Activated naive CD8-positive, alpha-beta T cell treated with anti-CD3 and anti-CD28 coated beads, Interleukin-2, amount 10 ng/mL, durations not matched to agents 7 days and 5 days (primary cell): ENCODE results near the gene PYHIN1. TPM values are rescaled to one million over a fixed set of nuclear protein-coding genes. Genes with fewer than 3 reads are reported as not detected.
A peak's percentile ranks its signal among the peaks of the same experiment; 100 is the strongest.

ENCODE experiments used
- ATAC-seq: fragments of 150-1000 bp; cut with Tn5 transposase; one replicate; pipeline ENCODE4 v1.10.0; 2021; ENCODE audit warnings: low read depth, moderate library complexity
- POLR2A ChIA-PET: fragments of 350-600 bp; sonication (Branson Sonifier 250); formaldehyde crosslinking; loops from one replicate; lab custom pipeline; 2021; ENCODE audit warnings: antibody characterized with exemption; lab: Charles Lee
- DNase-seq: peaks from one replicate; pipeline ENCODE4 v3.0.0; 2021
- H3K27ac Mint-ChIP-seq: one replicate; pipeline ENCODE4 v1.8.0; 2022; ENCODE audit warnings: mild to moderate bottlenecking, mixed read lengths
- H3K27me3 Mint-ChIP-seq: one replicate; pipeline ENCODE4 v1.8.0; 2022; ENCODE audit warnings: mild to moderate bottlenecking, moderate library complexity, mixed read lengths
- H3K36me3 Mint-ChIP-seq: one replicate; pipeline ENCODE4 v1.8.0; 2021; ENCODE audit warnings: mild to moderate bottlenecking, mixed read lengths
- H3K4me1 Mint-ChIP-seq: one replicate; pipeline ENCODE4 v1.8.0; 2021; ENCODE audit warnings: mixed read lengths
- H3K4me3 Mint-ChIP-seq: one replicate; pipeline ENCODE4 v1.8.0; 2022; ENCODE audit warnings: mild to moderate bottlenecking, moderate library complexity, mixed read lengths
- H3K9me3 Mint-ChIP-seq: one replicate; pipeline ENCODE4 v1.8.0; 2021; ENCODE audit warnings: mixed read lengths
- total RNA-seq, 2 experiments: library from RNA; stranded (reverse); gene quantifications; one replicate each; pipeline ENCODE4 v1.2.3, GENCODE V29; 2021

PYHIN1 gene
- total RNA-seq = 10 to 100 TPM; 44.6 to 45.2 TPM

- H3K27ac Mint-ChIP-seq = peak within 1 kb of the TSS; percentile 77
Observed at GRCh38 chr1:158931055-158931737, at the start of gene PYHIN1. Gene PYHIN1 (plus strand): TSS chr1:158931552. CDS start chr1:158936911, 5,359 bp downstream.

GRCh38 chr1:158893654-158894053 lies 37.7 kb upstream of the PYHIN1 start:
- POLR2A ChIA-PET = no interaction called here
- no peak overlapping the region for H3K27ac Mint-ChIP-seq
- H3K4me3 Mint-ChIP-seq = no peak overlapping the region
- DNase-seq (no peak), ATAC-seq (no peak)
- no peaks in the 10 kb centered on the region for H3K4me1 Mint-ChIP-seq
- H3K27me3 Mint-ChIP-seq = peaks cover 13% of the 10 kb centered on the region
- no peaks in the 10 kb centered on the region for H3K36me3 Mint-ChIP-seq
- H3K9me3 Mint-ChIP-seq = no peaks in the 10 kb centered on the region

More at GRCh38 chr1:158931055-158931737, at the start of gene PYHIN1:
- H3K4me3 Mint-ChIP-seq = peak within 1 kb of the TSS; percentile 76
- POLR2A ChIA-PET = no interaction called here
- H3K36me3 Mint-ChIP-seq = peaks cover 4% of the 10 kb centered on the region
- H3K4me1 Mint-ChIP-seq = peaks cover 12% of the 10 kb centered on the region
- H3K9me3 Mint-ChIP-seq = peaks cover 4% of the 10 kb centered on the region
- ATAC-seq (peak; percentile 72), DNase-seq (no peak)
- H3K27me3 Mint-ChIP-seq = peaks cover 8% of the 10 kb centered on the region

DNA sequence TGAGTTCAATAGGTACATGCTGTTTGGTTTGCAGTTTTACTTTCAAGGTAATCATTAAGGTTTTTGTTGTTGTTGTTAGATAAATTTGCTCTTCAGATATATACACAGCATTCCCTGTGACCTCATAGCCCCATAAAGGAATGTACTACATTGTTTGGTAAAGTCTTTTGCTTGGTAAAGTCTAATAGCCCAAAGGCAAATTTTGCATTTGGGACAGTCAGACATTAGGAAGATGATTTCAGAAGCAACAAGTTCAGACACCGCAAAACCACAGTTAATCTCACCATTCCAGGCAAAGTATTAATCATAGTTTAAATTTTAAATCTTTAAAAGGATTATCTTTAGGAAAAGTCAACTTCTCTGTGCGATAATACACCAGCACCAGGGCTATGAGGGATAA lies 32.6 kb upstream of the PYHIN1 start:
- Mint-ChIP-seq H3K4me1 (no peaks in the 10 kb centered on the region), H3K27ac (no peak overlapping the region), H3K36me3 (no peaks in the 10 kb centered on the region), H3K4me3 (no peak overlapping the region), H3K9me3 (no peaks in the 10 kb centered on the region), H3K27me3 (peaks cover 24% of the 10 kb centered on the region)
- DNase-seq (no peak), ATAC-seq (no peak)
- POLR2A ChIA-PET = no interaction called here

GRCh38 chr1:158901623-158902022 lies 29.7 kb upstream of the PYHIN1 start:
- ATAC-seq = no peak
- H3K4me3 Mint-ChIP-seq = no peak overlapping the region
- no peaks in the 10 kb centered on the region for H3K36me3 Mint-ChIP-seq

DNA sequence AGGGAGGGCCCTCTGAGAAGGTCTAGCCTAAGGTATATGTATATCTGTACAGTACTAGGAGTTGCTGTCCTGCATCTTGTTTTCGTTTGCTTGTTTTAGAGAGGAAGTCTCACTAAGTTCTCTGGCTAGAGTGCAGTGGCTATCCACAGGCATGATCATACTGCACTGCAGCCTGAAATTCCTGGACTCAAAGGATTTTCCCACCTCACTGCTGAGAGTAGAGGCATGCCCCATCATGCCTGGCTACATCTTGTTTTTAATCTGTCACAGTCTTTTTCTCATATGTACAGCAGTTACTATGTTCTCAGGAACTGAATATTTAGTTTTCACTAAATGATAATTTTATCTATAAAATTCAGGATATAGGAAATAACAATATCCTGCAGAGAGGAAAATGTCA lies 15.3 kb upstream of the PYHIN1 start:
- POLR2A ChIA-PET = no interaction called here

More at GRCh38 chr1:158901623-158902022, 29.7 kb upstream of the PYHIN1 start:
- peaks cover 1% of the 10 kb centered on the region for H3K9me3 Mint-ChIP-seq
- POLR2A ChIA-PET = no interaction called here
- H3K27me3 Mint-ChIP-seq = peaks cover 28% of the 10 kb centered on the region
- H3K4me1 Mint-ChIP-seq = no peaks in the 10 kb centered on the region
- DNase-seq = no peak
- H3K27ac Mint-ChIP-seq = no peak overlapping the region

DNA sequence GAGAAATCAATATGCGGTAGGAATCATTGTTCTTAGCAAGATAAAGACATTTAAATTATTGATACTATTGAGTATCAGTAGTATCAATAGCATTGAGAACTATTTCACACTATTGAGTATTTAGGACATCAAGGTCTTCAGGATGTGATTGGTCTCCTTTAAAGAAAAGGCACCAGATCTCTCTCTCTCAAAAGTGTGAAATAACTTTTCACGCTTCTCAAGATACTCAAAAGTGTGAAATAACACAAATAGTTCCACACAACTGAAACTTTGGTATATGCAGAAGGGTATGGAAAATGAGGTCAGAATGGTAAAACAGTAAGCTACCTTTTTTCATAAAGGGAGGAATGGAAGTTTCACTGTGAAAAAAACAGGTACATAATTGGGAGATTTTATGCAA lies 6.7 kb upstream of the PYHIN1 start:
- Mint-ChIP-seq H3K27ac (no peak overlapping the region), H3K36me3 (no peaks in the 10 kb centered on the region), H3K4me3 (no peak overlapping the region), H3K4me1 (no peaks in the 10 kb centered on the region), H3K27me3 (peaks cover 2% of the 10 kb centered on the region), H3K9me3 (peaks cover 11% of the 10 kb centered on the region)
- POLR2A ChIA-PET = no interaction called here
- ATAC-seq = no peak
- DNase-seq = no peak

More for the DNA sequence above, 15.3 kb upstream of the PYHIN1 start:
- Mint-ChIP-seq H3K4me1 (no peaks in the 10 kb centered on the region), H3K27me3 (peaks cover 8% of the 10 kb centered on the region), H3K27ac (no peak overlapping the region), H3K9me3 (peaks cover 20% of the 10 kb centered on the region), H3K36me3 (no peaks in the 10 kb centered on the region), H3K4me3 (no peak overlapping the region)
- no peak for ATAC-seq
- DNase-seq = no peak

DNA sequence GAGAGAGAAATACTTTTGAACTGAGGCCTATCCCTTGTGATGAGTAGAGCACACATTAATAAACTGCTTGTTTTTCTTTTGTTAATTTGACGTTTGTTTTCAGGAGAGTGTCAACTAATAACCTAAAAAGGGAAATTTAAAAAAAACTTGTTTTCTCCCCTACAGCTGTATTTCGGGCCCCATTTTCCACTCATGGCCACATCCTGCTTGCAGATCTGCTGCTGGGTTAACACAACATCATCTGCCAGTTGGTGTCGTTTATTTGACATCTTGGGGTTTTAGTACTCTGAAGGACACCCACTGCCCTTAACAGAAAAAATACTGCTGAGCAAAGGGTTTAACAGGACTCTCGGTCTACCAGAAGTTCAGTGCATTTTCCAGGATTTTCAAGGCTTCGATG lies 848 bp upstream of the PYHIN1 start:
- peaks cover 4% of the 10 kb centered on the region for H3K36me3 Mint-ChIP-seq
- POLR2A ChIA-PET = no interaction called here
- H3K27ac Mint-ChIP-seq = peak overlapping the region; percentile 17

GRCh38 chr1:158932171-158932570 lies 819 bp downstream of the PYHIN1 start:
- POLR2A ChIA-PET = no interaction called here
- ATAC-seq (no peak), DNase-seq (no peak)
- H3K36me3 Mint-ChIP-seq = peaks cover 4% of the 10 kb centered on the region
- peak overlapping the region; percentile 76 for H3K4me3 Mint-ChIP-seq
- H3K9me3 Mint-ChIP-seq = peaks cover 4% of the 10 kb centered on the region
- peak overlapping the region; percentile 77 for H3K27ac Mint-ChIP-seq
- peaks cover 12% of the 10 kb centered on the region for H3K4me1 Mint-ChIP-seq
- peaks cover 8% of the 10 kb centered on the region for H3K27me3 Mint-ChIP-seq

More for the DNA sequence above, 848 bp upstream of the PYHIN1 start:
- H3K9me3 Mint-ChIP-seq = peaks cover 4% of the 10 kb centered on the region
- no peak for DNase-seq
- peaks cover 8% of the 10 kb centered on the region for H3K27me3 Mint-ChIP-seq
- no peak overlapping the region for H3K4me3 Mint-ChIP-seq
- H3K4me1 Mint-ChIP-seq = peaks cover 12% of the 10 kb centered on the region
- ATAC-seq = peak; percentile 60

DNA sequence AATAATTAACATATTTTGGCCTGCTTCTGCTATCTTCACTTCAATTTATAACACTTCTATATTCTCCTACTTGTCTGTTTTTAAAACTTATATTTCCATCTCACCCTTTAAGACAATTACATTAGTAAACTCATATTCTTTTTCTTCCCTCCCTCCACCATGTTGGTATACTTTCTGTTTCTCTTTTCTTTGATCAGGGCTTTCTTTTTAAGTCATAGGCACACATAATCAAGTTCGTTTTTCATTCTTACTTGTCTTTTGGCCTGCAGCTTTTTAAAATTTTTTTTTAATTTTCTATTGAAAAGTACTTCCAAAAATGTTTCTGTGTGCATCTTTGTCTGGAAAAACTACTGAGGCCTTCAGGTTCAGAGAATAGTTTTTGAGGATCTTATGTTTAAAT lies 2.3 kb downstream of the PYHIN1 start:
- Mint-ChIP-seq H3K27me3 (peaks cover 8% of the 10 kb centered on the region), H3K4me3 (peak overlapping the region; percentile 69), H3K27ac (peak overlapping the region; percentile 60), H3K36me3 (peaks cover 4% of the 10 kb centered on the region), H3K9me3 (peaks cover 4% of the 10 kb centered on the region), H3K4me1 (peaks cover 12% of the 10 kb centered on the region)
- POLR2A ChIA-PET = no interaction called here
- ATAC-seq (no peak), DNase-seq (no peak)

DNA sequence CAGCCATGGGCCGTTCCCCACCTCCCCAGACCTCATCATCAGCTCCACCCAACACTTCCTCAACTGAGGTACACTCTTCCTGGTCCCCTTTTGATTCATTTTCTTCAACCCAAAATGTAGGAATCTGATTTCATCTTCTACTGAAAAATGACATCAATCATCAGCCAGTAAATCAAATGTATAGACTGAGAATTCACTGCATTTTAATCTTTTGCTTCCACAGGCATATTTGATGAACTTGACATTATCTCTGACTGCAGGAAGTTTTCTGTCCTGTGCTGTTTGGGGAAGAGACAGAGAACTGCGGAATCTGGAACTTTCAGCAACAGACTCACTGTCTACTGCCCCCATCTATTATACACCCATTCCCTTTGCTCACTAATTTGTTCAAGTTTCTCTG lies 7.8 kb downstream of the PYHIN1 start:
- Mint-ChIP-seq H3K27ac (no peak overlapping the region), H3K9me3 (peaks cover 1% of the 10 kb centered on the region), H3K4me3 (no peak overlapping the region), H3K4me1 (peaks cover 2% of the 10 kb centered on the region), H3K36me3 (peaks cover under 1% of the 10 kb centered on the region), H3K27me3 (peaks cover 5% of the 10 kb centered on the region)
- DNase-seq (no peak), ATAC-seq (no peak)
- POLR2A ChIA-PET = no interaction called here

- no peak overlapping the region for H3K27ac Mint-ChIP-seq
- DNase-seq (no peak), ATAC-seq (no peak)
- H3K36me3 Mint-ChIP-seq = peaks cover 2% of the 10 kb centered on the region
- no peaks in the 10 kb centered on the region for H3K27me3 Mint-ChIP-seq
- no peaks in the 10 kb centered on the region for H3K4me1 Mint-ChIP-seq
- POLR2A ChIA-PET = no interaction called here
- H3K9me3 Mint-ChIP-seq = no peaks in the 10 kb centered on the region
- no peak overlapping the region for H3K4me3 Mint-ChIP-seq
Observed at GRCh38 chr1:158941317-158941716, 10.0 kb downstream of the PYHIN1 start.

GRCh38 chr1:158942490-158942889 lies 11.1 kb downstream of the PYHIN1 start:
- Mint-ChIP-seq H3K27ac (no peak overlapping the region), H3K4me1 (peaks cover 1% of the 10 kb centered on the region), H3K36me3 (peaks cover 2% of the 10 kb centered on the region), H3K9me3 (no peaks in the 10 kb centered on the region), H3K27me3 (no peaks in the 10 kb centered on the region), H3K4me3 (no peak overlapping the region)
- POLR2A ChIA-PET = no interaction called here
- no peak for ATAC-seq
- DNase-seq = no peak

GRCh38 chr1:158943059-158943458 lies 11.7 kb downstream of the PYHIN1 start:
- ATAC-seq (no peak), DNase-seq (no peak)
- Mint-ChIP-seq H3K4me3 (no peak overlapping the region), H3K9me3 (no peaks in the 10 kb centered on the region), H3K27ac (no peak overlapping the region), H3K36me3 (peaks cover 2% of the 10 kb centered on the region), H3K4me1 (peaks cover 1% of the 10 kb centered on the region), H3K27me3 (no peaks in the 10 kb centered on the region)
- POLR2A ChIA-PET = no interaction called here

DNA sequence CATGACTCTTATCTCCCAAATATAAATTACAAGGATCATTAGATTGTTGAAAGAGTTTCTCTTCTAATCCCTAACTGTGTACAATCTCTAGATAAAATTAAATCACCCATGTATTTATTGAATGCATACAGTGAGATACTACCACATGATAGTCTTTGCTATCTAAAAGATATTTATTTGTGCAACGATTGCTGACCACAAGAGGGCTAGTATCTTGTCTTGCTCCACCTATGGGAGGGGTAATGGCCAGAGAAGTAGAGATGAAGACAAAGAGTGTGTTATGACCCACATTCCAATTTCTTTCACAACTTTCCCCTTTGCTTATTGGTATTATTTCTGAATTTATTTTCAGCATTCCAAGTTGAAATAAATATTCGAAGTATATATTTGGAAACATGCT lies 13.7 kb downstream of the PYHIN1 start:
- Mint-ChIP-seq H3K36me3 (peaks cover 2% of the 10 kb centered on the region), H3K27ac (no peak overlapping the region), H3K9me3 (peaks cover 3% of the 10 kb centered on the region), H3K4me3 (no peak overlapping the region), H3K27me3 (no peaks in the 10 kb centered on the region), H3K4me1 (peaks cover 1% of the 10 kb centered on the region)
- ATAC-seq = no peak
- DNase-seq = no peak
- POLR2A ChIA-PET = no interaction called here
